ENCODE results near the gene IP6K1.

DNA sequence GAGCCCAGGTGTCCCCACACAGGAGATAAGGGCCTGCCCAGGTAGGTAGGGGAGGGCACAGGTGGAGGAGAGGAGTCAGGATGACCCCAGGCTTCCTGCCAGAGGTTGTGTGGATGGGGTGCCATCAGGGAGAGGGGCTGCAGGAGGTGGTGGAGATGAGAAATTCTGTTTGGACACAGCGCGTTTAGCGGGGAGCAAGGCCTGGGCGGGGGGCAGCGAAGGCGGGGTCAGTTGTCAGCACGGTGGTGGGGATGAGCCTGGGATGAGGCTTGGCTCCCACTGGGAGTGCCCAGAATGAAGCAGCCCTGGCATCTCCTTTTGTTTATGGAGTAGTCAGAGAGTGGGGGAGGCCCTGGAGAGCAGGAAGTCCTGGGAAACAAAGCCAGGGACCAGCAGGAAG lies 82.4 kb downstream of the IP6K1 start:
- TF ChIP-seq, protein P1, sequence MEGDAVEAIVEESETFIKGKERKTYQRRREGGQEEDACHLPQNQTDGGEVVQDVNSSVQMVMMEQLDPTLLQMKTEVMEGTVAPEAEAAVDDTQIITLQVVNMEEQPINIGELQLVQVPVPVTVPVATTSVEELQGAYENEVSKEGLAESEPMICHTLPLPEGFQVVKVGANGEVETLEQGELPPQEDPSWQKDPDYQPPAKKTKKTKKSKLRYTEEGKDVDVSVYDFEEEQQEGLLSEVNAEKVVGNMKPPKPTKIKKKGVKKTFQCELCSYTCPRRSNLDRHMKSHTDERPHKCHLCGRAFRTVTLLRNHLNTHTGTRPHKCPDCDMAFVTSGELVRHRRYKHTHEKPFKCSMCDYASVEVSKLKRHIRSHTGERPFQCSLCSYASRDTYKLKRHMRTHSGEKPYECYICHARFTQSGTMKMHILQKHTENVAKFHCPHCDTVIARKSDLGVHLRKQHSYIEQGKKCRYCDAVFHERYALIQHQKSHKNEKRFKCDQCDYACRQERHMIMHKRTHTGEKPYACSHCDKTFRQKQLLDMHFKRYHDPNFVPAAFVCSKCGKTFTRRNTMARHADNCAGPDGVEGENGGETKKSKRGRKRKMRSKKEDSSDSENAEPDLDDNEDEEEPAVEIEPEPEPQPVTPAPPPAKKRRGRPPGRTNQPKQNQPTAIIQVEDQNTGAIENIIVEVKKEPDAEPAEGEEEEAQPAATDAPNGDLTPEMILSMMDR (IDR thresholded peaks at IDR 0.05) = no peak
- TF ChIP-seq POLR2A (IDR thresholded peaks at IDR 0.05) = no peak
